Endometrium (tissue), 2 donors: ENCODE measurements around the gene MRPS14.
A peak's percentile ranks its signal among the peaks of the same experiment; 100 is the strongest.
"Not testable (repeated sequence)": the region's sequence is repeated elsewhere in the genome, so short reads cannot be mapped to it uniquely, and the experiment has no call there.

Source experiments
- FAIRE-seq: peaks from 2 replicates; lab custom pipeline; 2012; peaks lifted over from hg19 to GRCh38; lab: Jason Lieb, UNC
- donor health status: control.
- donor health status: control.

MRPS14 gene

GRCh38 chr1:175023922-175024242 is 657 bp upstream of the MRPS14 start:
- FAIRE-seq: not testable (repeated sequence)

- no peak for FAIRE-seq
Observed at GRCh38 chr1:175019524-175019923, 3.7 kb downstream of the MRPS14 start.

GRCh38 chr1:175015243-175015642 is 8.0 kb downstream of the MRPS14 start:
- no peak for FAIRE-seq

- no peak for FAIRE-seq
Observed at GRCh38 chr1:175013445-175013844, 9.8 kb downstream of the MRPS14 start.

GRCh38 chr1:175009532-175009931 is 13.7 kb downstream of the MRPS14 start:
- no peak for FAIRE-seq

DNA sequence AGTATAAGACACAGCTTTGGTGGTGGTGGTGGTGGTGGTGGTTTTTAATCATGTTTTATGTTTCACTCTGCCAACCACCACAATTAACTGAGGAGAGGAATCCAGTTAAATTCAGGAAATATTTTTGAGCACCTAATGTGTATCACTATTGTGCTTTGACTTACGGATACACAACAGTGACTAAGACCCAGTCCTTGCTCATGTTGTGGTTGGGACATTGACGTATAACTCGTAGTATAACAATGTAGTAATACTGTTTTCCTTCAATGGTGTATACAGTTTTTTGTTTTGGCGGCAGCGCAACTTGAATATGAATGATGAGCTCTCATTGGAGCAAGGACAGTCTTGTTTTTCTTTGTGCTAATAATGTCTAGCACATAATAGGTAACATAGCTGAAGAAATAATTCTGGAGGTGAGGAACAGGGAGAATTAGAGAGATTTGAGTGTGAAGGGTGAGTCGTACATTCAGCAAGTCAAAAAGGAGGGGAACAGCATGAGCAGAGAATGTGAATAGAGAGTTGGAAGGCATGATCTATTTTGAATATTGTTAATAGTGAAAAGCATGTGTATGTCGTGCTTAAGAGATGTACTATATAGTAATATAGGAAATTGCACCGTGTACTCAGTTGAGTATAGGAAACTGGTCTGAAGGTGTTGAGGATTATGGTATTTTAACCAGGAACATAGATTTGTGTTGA is 18.0 kb downstream of the MRPS14 start:
- FAIRE-seq: no peak

DNA sequence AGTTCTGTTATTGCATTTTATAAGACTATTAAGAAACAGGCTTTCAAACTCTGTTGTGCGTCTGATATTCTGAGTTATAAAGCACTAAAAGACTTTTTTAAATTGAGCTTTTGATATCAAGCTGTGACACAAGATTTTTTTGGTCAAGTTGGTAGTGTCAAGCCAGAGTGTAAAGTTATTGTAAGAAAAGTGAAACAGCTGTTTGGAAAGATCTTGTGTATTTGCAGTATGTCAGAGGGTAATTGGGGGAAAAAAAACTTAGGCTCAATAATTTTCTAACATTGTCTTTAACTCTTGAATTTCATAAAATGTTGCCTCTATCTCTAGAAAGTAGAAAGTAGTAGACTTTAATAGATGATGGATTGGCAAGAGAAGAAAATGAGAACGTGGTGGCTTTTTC is 19.7 kb downstream of the MRPS14 start:
- FAIRE-seq: no peak

DNA sequence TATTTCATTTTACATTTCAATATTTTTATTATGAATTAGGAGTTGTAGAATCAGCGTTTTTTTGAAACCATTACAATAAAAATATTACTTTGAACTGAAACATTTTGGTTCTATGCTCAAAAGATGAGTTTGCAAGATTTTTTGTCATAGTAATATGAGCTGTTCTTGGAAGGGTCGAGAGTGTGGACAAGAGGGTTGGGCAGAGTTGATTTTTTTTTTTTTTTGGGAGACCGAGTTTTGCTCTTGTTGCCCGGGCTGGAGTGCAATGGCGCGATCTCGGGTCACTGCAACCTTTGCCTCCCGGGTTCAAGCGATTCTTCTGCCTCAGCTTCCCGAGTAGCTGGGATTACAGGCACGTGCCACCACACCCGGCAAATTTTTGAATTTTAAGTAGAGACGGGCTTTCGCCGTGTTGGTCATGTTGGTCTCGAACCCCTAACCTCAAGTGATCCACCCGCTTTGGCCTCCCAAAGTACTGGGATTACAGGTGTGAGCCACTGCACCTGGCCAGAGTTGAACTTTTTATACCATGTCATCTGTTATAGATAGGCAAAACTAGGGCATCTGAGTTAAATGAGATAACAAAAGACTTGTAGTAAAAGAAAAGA is 20.2 kb downstream of the MRPS14 start:
- no peak for FAIRE-seq

DNA sequence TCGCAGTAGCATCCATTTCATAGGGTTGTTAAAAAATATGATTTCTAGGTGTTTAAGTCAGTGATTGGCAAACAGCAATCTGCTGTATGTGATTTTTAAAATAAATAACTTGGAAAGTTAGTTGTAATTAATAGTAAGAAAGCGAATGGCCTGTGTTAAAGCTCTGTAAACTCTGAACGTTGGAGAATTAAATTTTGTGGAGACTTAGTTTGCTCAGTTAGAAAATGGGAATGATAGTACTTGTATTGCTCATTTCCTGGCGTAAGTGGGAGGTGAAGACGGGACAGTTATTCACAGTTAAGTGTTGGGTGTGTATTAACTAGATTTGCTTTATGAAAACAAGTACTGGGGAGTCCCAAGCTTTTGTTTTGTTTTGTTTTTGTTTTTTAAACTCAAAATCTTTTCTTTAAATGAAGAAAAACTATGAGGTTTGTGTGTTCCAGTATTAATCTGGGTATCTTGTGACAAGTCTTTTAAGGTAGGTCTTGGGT is 22.5 kb downstream of the MRPS14 start:
- FAIRE-seq: no peak

GRCh38 chr1:174999936-175000696 is 23.1 kb downstream of the MRPS14 start, which contains the start of gene CACYBP:
TSS of gene CACYBP (plus strand) at chr1:174999947. CDS start at chr1:175000181, 234 bp downstream.
- FAIRE-seq: no peak

DNA sequence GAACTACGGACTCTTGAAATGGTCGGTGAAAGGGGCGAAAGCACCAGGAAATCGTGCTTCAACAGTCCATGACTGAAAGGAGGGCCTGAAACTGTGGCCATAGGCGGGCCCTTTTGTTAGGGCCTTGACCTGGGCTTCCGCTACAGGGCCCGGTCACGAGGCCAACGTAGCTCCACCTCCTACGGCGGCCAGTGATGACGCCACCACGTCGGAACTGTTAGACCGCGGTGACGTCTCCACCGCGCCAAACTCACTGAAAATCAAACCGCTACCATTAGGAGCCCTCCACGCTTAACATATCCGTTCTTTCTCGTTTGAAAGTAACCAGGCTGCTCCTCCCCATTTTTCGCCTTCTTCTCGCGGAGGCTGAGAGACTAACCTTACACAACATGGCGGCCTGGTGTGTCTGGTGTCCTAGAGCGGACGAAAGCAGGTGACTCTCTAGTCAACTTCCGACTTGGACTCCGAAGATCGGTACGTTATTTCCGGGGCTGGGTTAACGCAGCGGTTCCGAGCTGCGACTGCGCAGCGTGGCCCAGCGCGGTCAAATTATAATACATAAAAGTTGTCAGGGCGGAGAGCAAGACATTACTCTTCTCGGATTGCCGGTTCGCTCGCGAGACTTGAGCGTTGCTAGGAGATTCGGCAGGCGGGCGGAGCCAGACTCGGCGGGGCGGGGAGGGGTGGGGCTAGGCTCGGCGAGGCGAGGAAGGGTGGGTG is 23.8 kb downstream of the MRPS14 start:
- FAIRE-seq: peak; percentile 86

DNA sequence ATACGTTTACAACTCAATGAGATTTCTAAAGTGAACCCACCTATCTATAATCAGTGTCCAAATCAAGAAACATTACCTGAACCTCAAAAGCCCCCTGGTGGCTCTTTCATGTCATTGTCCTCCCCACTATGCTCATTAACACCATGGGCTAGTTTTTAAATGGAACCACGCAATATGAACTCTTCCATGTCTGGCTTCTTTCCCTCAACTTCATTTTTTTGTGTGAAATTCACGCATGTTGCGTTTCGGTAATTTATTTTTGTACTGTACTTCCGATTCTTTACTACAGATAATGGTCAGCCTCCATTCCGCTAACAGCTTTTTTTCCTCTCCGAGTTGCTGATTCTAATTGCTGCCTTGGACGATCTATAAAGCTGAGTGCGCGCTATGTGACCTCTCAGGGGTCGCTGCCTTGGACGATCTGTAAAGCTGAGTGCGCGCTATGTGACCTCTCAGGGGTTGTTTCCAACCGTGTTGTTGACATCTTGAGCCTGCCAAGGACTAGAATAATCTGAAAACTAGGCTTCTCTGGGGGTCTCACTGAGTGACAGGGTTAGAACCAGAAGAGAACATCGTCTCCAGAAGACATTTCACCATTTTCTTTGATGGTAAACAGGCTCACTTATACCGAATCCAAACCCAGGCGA is 24.5 kb downstream of the MRPS14 start:
- FAIRE-seq: no peak

GRCh38 chr1:174997041-174997440 is 26.2 kb downstream of the MRPS14 start:
- FAIRE-seq: no peak

DNA sequence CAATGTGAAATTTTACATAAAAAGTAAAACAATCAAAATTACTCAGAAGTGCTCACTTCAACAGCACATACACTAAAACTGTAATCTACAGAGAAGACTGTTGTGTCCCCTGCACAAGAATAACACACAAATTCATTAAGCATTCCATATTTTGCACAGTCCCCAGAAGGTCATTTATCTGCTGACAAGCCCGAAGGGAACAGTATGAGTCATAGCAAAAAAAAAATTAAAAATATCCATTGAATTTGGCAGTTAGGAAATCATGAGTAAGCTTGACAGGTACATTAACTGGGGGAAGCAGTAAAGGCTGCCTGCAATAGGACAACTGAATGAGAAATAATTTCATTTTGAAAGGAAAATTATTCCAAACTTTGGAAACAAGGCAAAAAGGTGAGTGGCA is 26.7 kb downstream of the MRPS14 start:
- FAIRE-seq: no peak

- FAIRE-seq: no peak
Observed at GRCh38 chr1:174995916-174996315, 27.3 kb downstream of the MRPS14 start.

- no peak for FAIRE-seq
Observed at GRCh38 chr1:174995121-174995520, 28.1 kb downstream of the MRPS14 start.

DNA sequence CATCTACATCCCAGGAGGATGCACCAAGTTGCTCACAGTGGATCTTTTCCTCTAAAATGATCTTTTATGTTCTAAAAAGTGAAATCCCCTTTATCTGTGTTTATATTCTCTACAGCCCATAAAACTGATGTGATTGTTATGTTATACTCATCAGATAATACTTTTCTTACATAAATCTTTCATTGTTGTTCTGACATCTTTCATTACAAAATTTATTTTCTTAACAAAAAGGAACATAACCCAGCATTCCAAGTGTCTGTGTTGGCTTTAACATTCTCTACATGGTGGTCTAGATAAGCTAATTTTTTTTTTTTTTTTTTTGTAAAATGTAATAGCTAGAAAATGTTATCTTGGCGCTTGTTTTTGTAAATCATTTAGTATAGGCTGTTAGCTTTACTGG is 31.8 kb downstream of the MRPS14 start:
- no peak for FAIRE-seq

GRCh38 chr1:174990382-174990999 is 32.7 kb downstream of the MRPS14 start:
- peak; percentile 12 for FAIRE-seq

GRCh38 chr1:174989536-174990220 is 33.5 kb downstream of the MRPS14 start:
- no peak for FAIRE-seq

DNA sequence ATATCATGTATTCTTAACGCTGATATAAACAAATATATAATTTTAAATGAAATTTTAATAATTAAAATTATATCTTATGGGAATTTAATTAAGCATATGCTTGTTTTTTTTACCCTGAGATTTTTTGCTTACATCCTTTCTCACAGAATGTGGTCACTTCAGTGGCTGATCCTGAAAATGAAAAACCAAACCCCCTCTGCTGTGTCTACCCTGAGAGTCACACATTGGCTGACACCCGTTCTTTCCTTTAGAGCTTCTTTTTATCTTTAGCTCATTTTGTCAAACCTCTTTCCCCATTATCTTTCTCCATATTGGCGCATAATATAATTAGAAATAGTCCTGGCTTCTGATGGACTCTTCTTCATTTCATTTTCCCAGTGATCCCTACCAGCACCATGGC is 34.2 kb downstream of the MRPS14 start:
- no peak for FAIRE-seq

DNA sequence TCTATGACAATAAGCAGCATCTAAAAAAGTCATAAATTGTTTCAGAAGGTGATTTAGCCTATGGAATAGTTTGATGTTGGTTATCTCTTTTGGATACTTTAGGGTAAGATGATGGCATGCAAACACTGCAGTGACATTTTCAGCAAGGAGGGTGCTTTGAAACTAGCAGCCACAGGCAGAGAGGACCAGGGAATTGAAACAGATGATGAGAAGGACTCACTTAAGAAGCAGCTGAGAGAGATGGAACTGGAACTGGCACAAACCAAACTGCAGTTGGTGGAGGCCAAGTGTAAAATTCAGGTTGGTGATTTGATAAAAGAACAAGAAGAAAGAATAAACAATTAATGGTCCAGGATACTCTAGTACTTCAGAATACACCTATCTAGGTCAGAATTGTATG is 34.7 kb downstream of the MRPS14 start:
- FAIRE-seq: no peak
